Measurements from ENCODE around the gene MEPE. TPM values are rescaled to one million over a fixed set of nuclear protein-coding genes. Genes with fewer than 3 reads are reported as not detected.

The MEPE gene
- total RNA-seq = not detected in 2 replicates
- not detected in 2 replicates for polyA plus RNA-seq

DNA sequence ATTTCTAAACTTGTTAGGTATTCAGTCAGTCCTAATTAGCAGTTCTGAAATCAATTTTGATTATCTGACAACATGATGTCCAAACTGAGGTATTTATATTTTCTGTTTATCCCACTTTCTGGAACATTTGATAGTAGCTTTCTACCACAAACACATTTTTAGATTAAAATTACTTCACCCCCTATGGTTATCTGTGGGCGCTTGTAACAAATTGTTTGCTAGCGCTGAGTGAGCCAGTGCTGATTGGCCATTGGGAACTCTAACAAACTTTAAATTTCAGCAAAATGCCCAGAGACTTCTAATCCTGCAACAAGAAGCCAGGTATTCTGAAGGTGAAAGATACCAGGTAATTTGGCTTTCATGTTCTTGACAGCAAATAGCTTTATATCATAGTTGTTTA is at the start of gene MEPE:
TSS of gene MEPE (plus strand) at position 301 of the 400 bp plus-strand sequence. CDS start 1,746 bp downstream, outside the sequence.
- Histone ChIP-seq H3K4me3 (no peak within 1 kb of the TSS), H3K4me1 (ENCODE audit: low read depth) (no peaks in the 10 kb centered on the region), H3K9me3 (ENCODE audit: low read depth) (no peaks in the 10 kb centered on the region), H3K36me3 (no peaks in the 10 kb centered on the region), H3K27ac (no peak within 1 kb of the TSS), H3K27me3 (no peaks in the 10 kb centered on the region)
- DNase-seq (ENCODE audit: low read depth in 1 of 2, low spot score in 1 of 2) = no peak
- no peak for TF ChIP-seq CTCF (IDR thresholded peaks at IDR 0.05; ENCODE audit: low read depth, low read length)

GRCh38 chr4:87783781-87784180 is 49.0 kb upstream of the MEPE start:
- no peak for TF ChIP-seq CTCF (IDR thresholded peaks at IDR 0.05; ENCODE audit: low read depth, low read length)
- no peaks in the 10 kb centered on the region for H3K9me3 ChIP-seq (ENCODE audit: low read depth)
- H3K36me3 ChIP-seq = no peaks in the 10 kb centered on the region
- H3K4me3 ChIP-seq = no peak overlapping the region
- no peaks in the 10 kb centered on the region for H3K4me1 ChIP-seq (ENCODE audit: low read depth)
- DNase-seq (ENCODE audit: low read depth in 1 of 2, low spot score in 1 of 2) = no peak
- H3K27me3 ChIP-seq = no peaks in the 10 kb centered on the region
- no peak overlapping the region for H3K27ac ChIP-seq

- Histone ChIP-seq H3K27ac (no peak overlapping the region), H3K9me3 (ENCODE audit: low read depth) (no peaks in the 10 kb centered on the region), H3K4me1 (ENCODE audit: low read depth) (no peaks in the 10 kb centered on the region), H3K27me3 (no peaks in the 10 kb centered on the region), H3K4me3 (no peak overlapping the region), H3K36me3 (no peaks in the 10 kb centered on the region)
- DNase-seq (ENCODE audit: low read depth in 1 of 2, low spot score in 1 of 2) = no peak
- TF ChIP-seq CTCF (IDR thresholded peaks at IDR 0.05; ENCODE audit: low read depth, low read length) = no peak
Measured at GRCh38 chr4:87785731-87786509, 46.8 kb upstream of the MEPE start.

GRCh38 chr4:87799301-87800113 is 33.3 kb upstream of the MEPE start, which contains the start of gene IBSP:
IBSP (plus strand) TSS chr4:87799554; CDS start chr4:87802362, 2,808 bp downstream.
- no peak for TF ChIP-seq CTCF (IDR thresholded peaks at IDR 0.05; ENCODE audit: low read depth, low read length)
- H3K27ac ChIP-seq = no peak within 1 kb of the TSS
- H3K4me1 ChIP-seq (ENCODE audit: low read depth) = no peaks in the 10 kb centered on the region
- no peaks in the 10 kb centered on the region for H3K27me3 ChIP-seq
- no peaks in the 10 kb centered on the region for H3K36me3 ChIP-seq
- H3K9me3 ChIP-seq (ENCODE audit: low read depth) = no peaks in the 10 kb centered on the region
- no peak within 1 kb of the TSS for H3K4me3 ChIP-seq
- no peak for DNase-seq (ENCODE audit: low read depth in 1 of 2, low spot score in 1 of 2)

DNA sequence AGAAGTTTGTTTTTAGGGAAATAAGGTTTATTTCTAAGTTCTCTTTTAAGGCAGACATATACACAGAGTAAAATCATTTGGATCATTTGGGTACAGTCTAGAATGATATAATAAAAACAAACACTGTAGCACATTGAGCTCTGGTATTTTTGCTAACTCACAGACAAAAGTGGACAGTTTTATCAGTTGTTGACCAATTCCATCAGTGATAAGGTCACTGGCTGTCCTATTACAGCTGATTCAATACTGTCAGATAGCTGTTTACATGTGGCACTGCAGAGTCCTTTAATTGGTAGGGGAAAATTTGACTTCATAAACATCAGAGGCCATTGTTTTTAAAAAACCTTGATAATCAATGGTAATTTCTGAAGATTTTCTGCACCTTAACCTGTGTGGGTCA is 29.9 kb upstream of the MEPE start:
- no peak for TF ChIP-seq CTCF (IDR thresholded peaks at IDR 0.05; ENCODE audit: low read depth, low read length)
- Histone ChIP-seq H3K36me3 (no peaks in the 10 kb centered on the region), H3K27me3 (no peaks in the 10 kb centered on the region), H3K4me3 (no peak overlapping the region), H3K9me3 (ENCODE audit: low read depth) (no peaks in the 10 kb centered on the region), H3K4me1 (ENCODE audit: low read depth) (no peaks in the 10 kb centered on the region), H3K27ac (no peak overlapping the region)
- DNase-seq (ENCODE audit: low read depth in 1 of 2, low spot score in 1 of 2) = no peak
